GM12892 (cell line): ENCODE results near the gene PREX1.

ENCODE experiments used
- POLR2A ChIP-seq: IDR thresholded peaks from 2 replicates; pipeline ENCODE4 v1.6.1; 2011; ENCODE audit warnings: low read depth, low read length, control low read depth
- TAF1 ChIP-seq: IDR thresholded peaks from 2 replicates; pipeline ENCODE4 v1.6.1; 2011; ENCODE audit warnings: low read depth, mild to moderate bottlenecking, control low read depth, low read length, borderline replicate concordance

- TF ChIP-seq TAF1 (no peak), POLR2A (no peak)
These were observed 129.1 kb downstream of the PREX1 start for GRCh38 chr20:48698507-48699267.
